GM19023 (cell line): ENCODE measurements around the gene SRBD1.
A peak's percentile ranks its signal among the peaks of the same experiment; 100 is the strongest.

Experiments used
- ATAC-seq: cut with Tn5 transposase; IDR thresholded peaks from one replicate; pipeline ENCODE4 v1.9.1; 2021; ENCODE audit warnings: mild to moderate bottlenecking, moderate library complexity; ENCODE audit not compliant: unreplicated experiment

The SRBD1 gene, protein sequence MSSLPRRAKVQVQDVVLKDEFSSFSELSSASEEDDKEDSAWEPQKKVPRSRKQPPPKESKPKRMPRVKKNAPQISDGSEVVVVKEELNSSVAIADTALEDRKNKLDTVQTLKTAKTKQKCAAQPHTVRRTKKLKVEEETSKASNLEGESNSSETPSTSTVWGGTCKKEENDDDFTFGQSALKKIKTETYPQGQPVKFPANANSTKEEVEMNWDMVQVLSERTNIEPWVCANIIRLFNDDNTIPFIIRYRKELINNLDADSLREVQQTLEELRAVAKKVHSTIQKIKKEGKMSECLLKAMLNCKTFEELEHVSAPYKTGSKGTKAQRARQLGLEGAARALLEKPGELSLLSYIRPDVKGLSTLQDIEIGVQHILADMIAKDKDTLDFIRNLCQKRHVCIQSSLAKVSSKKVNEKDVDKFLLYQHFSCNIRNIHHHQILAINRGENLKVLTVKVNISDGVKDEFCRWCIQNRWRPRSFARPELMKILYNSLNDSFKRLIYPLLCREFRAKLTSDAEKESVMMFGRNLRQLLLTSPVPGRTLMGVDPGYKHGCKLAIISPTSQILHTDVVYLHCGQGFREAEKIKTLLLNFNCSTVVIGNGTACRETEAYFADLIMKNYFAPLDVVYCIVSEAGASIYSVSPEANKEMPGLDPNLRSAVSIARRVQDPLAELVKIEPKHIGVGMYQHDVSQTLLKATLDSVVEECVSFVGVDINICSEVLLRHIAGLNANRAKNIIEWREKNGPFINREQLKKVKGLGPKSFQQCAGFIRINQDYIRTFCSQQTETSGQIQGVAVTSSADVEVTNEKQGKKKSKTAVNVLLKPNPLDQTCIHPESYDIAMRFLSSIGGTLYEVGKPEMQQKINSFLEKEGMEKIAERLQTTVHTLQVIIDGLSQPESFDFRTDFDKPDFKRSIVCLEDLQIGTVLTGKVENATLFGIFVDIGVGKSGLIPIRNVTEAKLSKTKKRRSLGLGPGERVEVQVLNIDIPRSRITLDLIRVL

DNA sequence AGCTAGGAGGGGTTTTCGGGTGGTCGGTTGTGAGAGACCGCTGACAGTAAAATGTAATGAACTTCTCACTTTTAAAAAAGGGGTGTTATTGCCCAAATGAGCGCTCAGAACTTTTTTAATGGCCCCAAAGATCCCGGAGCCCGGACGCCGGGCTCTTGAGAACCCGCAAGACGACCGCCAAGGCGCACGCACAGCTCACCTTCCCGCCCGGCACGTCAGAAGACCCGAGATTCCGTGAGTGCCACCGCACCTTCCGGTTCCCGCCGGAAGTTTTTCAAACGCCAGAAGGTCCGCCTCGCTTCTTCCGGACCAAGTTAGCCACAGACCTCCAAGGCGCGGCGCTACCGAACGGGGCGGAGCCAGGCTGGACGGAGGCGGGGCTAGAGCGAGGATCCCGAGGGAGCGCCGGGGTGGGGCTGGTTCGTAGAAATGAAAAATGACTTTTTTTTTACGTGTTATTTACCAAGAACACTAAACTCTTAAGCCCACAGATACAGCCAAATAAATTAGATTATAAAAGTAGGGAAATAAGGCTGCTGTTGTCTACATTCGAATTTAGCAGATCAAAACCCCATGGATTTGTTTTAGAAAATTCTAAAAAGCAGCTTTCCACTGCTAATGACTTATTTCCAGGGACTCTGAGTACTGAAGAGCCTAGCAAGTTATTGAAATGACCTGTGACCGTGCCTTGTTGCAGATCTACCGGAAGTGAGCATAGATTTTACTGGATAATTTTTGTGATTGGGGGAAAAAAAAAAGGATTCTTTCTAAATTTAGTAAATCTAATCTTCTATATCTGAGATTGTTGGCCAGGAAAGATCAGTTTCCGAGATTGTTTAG is at the start of gene SRBD1:
SRBD1 (minus strand) TSS at position 248 of the 840 bp plus-strand sequence. CDS start 5,826 bp downstream, outside the sequence.
- ATAC-seq = peak; percentile 92

DNA sequence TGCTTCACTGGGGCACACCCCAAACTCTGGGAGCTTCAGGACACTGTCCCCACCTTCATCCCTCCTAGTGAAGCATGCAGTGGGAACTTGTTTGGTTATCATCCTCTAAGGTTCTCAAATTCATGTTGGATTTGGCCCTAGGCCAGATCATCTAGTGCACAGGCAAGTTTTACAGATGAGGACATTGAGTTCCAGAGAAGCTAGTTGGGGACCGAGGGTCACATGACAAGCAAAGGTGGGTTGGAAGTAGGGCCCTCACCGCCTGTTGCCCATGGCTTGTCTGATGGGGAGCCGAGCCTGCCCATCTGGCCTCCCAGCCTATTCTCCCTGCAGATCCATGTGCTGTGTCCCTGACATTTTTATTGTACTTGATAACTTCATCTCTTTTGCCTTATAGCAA is 43.2 kb upstream of the SRBD1 start:
- ATAC-seq = no peak

DNA sequence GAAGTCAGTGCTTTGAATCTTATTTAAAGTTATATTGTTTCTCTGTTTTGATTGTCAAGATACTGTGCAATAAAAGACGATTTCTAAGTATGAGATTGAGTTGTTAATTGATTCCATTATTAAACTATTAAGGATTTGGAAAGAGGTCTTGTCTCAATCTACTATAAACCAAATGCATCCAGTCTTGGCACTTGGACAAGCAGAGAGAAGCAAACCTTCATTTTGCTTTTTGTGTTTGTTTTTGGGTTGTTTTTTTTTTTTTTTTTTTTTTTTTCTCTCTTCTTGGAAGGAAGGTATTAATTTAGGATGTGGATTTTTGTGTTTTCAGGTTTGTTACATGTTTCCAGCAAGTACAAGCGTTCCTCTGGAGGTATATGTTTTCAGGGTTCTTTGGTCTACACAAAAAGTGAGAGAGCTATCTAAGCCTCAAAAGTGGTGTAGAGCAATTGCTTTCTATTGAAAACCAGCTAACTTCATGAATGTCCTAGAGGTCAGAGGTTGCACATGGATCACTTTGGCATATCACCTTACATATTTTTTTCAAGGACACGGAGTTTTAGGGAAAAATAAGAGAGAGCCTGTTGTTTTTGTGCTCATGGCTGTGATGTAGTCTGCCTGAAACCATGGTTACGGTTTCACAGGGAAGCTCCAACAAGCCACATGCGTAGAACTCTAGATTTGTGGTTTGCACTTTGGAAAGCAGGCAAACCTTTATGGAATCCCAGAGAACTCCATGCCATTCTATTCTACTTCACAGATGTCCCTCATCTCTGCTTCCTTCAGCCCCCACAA is 42.3 kb upstream of the SRBD1 start:
- ATAC-seq = no peak

DNA sequence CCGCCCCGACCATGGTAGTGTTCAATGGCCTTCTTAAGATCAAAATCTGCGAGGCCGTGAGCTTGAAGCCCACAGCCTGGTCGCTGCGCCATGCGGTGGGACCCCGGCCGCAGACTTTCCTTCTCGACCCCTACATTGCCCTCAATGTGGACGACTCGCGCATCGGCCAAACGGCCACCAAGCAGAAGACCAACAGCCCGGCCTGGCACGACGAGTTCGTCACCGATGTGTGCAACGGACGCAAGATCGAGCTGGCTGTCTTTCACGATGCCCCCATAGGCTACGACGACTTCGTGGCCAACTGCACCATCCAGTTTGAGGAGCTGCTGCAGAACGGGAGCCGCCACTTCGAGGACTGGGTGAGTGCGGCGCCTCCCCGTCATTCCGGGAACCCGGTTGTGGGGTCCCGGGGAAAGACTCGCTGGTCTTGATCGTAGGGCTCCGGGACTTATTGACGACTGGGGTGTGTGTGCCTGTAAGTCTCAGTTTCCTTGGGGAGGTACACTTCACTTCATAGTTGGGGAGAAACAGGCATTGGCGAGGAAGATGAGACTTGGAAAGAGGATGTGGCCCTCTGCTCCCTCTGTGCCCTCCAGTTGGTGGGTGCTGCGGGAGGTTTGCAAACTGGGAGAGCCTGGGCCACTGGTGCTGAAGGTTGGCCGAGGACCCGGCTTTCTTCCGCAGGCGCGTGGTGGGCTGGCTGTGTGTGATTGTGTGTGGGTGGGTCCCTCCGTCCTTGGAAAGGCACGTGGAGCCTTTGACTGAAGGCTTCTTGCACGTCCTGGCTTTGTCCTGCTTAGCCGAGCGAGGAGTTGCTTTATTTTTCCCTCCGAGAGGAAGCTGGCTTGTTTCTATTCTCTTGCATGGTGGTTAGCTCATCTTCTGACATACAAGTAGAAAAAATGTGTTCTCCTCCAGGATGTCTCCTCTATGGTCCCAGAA is 41.3 kb upstream of the SRBD1 start:
- ATAC-seq = no peak

DNA sequence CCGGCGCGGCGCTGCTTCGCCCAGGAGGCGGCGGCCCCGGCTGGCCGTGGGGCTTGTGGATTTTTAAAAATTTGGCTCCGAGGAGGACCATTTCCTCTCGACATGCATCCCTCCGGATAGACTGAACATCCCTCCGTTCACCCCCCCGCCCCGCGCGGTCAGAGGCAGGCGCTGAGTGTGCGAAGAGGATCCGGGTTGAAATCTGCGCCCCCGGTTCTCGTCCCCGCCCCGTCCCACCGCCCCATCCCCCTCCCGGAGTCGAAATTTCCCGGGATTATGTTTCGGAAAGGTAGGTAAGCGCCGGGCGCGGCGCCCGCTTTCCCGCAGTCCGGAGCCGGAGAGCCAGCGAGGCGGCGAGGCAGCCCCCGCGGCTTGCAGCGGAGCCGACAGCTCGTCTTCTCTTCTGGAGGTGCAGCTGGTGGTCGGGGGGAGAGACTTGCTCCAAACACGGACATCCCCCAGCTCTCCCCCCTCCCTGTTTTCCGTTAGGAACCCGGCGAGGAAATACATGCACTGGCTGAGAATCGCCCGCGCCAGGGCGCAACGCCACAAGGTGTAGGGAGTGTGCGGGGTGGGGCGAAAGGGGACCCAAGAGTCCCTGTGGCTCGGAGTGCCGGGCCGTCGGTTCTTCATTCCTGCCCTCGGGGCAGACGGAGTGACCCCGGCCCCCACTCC is 40.5 kb upstream of the SRBD1 start, which contains the start of gene PRKCE:
PRKCE (plus strand) TSS at position 261 of the 675 bp plus-strand sequence.
- ATAC-seq = peak; percentile 11

DNA sequence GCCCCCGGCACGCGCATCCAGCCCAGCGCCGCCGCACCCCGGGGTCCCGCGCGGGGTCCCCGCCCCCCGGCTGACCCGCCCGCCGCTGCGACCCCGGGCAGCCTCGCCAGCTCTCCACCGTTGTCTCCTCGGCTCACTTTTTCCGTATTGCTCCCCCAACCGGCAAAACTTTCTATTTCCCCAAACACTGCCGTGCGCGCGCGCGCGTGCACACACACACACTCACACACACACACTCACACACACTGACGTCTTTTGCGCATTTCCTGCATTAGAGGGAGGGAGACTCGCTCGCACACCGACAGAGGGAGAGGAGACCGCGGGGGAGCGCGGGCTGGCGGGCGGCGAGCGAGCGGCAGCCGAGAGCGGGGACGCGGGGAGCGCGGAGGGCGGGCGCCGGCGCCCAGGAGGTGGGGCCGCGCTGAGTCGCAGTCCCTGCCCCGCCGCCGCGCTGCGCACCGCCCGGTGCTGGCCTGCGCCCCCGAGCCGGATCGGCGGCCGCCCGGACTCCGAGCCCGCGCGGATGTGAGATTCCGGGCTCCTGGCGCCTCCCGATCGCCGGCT is 39.9 kb upstream of the SRBD1 start:
- peak; percentile 73 for ATAC-seq

DNA sequence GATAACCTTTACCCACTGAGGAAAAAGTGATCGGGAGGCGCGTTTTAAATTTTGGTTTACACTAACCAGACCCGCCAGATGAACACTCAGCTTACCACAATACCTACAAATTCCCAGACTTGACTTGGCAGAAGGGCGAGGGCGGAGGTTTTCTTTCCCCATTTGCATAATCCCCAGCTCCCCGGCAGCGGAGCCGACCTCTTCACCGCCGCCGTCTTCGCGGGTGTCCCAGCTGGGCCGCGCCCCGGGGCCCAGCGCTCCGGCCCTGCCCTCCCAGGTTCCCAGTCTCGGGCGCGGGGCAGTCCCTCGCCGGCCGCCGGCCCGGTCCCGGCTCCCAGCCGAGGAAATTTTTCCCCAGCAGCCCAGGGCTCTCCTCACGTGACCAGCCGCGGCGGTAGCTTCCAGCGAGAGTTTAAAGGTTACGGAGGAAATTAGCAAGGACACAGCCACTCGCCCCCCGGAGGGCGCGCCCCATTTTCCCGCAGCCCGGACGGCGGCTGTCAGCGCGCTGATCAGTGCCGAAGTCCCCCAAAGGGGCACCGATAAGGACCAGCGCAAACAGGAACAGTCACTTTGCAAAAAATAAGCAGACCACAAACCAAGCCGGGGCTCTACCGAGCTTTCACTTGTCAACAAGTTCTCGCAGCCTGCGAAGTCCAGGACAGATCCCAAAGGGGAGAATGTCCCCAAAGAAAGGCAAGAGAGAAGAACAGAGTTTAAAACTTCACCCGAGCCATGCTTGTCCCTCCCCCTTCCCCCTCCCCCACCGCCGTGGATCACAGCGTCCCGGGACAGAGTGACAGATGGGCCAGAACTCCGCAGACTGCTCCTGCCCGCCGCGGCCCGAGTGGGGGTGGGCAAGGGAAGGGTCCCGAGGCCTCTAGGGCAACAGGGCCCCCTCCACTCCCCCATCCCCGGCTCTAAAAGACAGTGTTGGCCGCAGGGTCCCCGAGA is 39.1 kb upstream of the SRBD1 start:
- ATAC-seq = peak; percentile 23

DNA sequence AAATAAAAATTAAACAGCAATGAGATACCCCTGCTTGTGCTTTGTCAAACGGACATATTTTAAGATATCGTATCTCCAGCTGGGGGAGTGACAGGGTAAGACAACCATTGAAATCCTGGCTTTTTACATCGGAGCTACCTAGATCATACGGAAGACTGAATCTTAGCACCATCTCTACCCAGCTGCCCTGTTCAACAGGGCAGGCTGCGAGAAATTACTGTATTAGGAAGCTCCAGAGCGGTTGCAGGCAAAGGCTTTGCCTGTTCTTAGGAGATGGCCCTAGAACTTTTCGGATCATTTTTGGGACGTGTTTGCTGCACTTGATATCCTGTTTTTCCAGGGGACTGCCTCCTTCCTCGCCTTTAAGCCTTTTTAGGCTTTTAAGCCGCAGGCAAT is 38.4 kb upstream of the SRBD1 start:
- ATAC-seq = no peak

DNA sequence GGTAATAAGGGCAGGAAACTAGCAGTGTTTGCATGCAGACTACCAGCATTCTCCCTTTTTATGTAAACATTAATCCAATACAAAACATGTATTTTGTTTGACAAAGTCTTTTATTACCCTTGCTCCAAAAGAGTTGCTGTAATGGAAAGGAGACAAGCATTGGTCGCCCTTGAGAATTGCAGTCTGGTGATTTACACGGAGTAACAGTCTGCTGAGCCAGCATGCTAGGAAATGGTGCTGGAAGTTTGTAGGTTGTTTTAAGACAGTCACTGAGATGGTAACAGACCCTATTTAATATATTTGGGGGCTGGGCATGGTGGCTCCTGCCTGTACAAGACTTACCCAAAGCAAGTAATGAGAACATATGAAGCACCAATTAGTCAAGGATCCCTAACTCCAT is 37.6 kb upstream of the SRBD1 start:
- ATAC-seq = no peak

DNA sequence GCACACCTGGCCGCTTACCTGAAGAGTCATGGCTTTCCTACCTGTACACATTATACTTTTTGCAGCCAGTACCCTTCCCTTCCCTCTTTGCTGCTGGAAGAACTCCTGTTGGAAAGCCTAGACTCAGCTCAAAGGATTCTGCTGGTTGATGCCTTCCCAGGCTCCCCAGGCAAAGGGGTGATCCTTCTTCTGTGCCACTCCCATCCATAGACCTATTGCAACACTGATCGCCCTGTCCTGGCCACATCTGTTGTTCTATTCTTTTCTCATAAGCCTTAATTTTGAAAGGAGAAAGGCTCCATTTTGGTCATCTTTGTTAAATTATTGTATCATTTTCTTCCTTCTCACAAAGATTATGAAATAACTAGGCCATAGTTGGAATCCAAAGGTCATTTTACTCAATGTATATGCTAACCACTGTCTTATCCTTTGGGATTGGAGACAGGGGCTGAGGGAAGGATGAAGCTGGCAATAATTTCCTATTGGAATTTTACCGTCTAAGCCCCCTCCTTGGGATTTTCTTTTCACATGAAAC is 37.0 kb upstream of the SRBD1 start:
- no peak for ATAC-seq

DNA sequence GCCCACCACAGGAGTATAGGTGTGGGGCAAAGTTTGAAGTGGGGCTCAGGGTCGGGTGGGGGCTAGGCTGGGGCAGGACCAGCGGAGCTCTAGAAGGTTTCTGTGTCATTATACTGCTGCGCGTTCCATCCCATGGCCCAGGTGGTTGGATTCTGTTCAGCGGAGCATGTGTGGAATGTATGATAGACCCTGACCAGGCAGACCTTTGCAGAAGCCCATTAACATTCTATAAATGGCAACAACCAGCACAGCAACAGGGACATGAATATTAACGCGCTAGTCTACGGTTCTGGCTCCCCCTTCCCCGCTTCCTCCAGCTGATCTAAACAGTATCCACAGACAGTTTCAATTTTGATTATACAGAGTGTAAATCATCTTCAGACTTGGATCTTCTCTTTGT is 36.3 kb upstream of the SRBD1 start:
- ATAC-seq = no peak

DNA sequence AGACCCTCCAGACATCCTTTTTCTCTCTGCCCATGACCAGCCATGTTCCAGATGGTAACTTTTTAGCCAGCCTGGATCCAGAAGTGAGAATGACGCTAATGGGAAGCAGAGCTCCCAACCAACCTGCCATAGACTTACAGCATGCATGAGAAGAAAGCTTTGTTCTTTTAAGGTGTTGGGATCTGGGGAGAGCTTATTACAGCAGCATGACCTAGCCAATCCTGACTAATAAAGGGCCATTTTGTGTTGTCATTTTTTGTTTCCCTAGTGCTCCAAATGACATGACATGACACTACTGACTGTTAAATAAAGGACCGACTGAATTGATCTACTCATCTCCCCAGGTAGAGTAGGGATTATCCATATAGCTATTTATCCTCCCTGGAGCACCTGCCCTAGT is 35.2 kb upstream of the SRBD1 start:
- no peak for ATAC-seq

DNA sequence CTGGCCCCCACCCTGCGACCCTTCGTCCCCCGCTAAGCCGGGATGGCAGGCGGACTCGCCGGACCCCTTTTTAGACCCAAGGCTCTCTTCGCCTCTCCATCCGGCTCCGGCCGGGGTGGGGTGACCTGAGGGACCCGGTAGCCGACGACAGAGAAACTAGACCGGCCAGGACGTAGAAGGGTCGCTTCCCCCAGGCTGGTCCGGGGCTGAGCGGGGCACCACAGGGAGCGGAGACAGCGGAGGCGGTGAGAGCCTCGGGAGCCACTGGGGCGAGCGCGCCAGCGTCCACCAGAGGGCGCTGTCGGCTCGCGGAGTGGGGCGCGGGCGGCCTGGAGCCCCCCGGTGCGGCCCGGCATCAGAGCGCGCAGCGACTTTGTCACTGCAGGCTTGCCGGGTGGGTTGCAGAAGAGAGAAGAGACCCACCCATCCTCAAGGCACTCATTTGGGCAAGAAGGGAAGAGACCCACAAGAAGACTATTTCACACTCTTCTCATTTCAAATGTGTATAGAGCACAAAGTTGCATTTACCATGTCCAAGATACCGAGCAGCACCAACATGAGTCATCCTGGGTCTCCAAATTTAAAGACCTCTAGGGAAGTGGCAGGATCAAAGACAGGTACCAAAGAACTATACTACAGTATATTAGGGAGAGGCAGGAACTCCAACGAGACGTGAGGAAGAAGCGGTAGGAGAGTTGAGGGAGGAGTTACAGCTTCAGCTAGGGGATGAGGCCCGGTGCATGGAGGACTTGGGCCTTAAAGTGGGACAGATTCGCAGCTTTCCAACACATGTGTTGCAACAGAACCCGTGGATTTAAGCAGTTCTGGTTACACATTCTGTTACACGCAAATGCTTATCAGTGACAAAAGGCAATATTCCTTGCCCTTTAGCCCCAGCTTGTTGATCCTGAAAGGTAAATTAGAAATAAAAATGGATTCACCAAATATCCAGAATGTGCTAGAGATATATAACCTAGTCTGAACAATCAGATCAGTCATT is 32.8 kb upstream of the SRBD1 start:
- peak; percentile 89 for ATAC-seq

DNA sequence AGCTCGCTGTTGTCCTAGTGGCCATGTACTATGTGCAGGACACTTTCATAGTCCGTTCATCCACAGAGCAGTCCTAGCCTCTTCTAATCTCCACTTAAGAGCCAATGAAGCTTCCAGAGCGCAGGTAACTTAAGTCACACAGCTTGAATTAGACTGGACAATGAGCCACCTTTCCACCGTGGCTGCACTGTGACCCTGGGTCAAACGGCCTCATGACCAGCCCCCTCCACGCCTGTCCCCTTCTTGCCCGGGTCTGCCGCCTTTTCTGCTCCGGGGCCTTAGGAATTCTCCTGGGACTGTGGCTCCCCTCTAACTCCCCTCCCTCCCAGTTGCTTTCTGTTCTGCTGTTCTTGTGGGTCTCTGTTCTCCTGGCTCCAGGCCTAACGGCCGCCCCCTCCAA is 32.0 kb upstream of the SRBD1 start:
- peak; percentile 18 for ATAC-seq

DNA sequence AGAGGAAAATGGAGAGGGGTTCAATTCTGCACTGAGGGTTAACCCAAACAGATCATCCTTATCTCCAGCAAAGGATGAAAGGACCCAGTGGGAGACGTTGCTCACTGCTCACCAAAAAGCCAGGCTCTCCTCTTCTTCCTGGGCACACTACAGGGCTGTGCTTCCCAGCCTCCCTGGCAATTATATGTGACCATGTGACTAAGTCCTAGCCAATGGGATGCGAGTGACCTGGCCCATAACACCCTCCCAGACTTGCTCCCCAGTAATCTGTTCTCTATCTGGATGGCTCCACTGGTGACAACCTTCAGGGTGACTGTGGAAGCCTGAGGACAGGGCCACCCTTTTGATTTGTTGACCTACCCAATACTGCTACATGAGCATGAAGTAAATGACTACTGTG is 29.5 kb upstream of the SRBD1 start:
- no peak for ATAC-seq
